Stimulated activated CD4-positive, alpha-beta T cell treated with anti-CD3 and anti-CD28 coated beads, Interleukin-15, amount 100 ng/mL, for 48 hours (primary cell): Measurements from ENCODE around the gene BTNL9.
"Not testable (repeated sequence)": the region's sequence is repeated elsewhere in the genome, so short reads cannot be mapped to it uniquely, and the experiment has no call there.

Experiments
- DNase-seq, 2 donors: peaks; one replicate each; pipeline ENCODE4 v3.0.0-alpha.2; 2020; ENCODE audit warnings: low read depth in 2 of 2

Gene BTNL9

GRCh38 chr5:181060924-181061323, 20.9 kb downstream of the BTNL9 start:
- no peak for DNase-seq

GRCh38 chr5:181061645-181062044, 21.6 kb downstream of the BTNL9 start:
- DNase-seq, result no peak

- no peak for DNase-seq
Measured at GRCh38 chr5:181062631-181063030, 22.6 kb downstream of the BTNL9 start.

GRCh38 chr5:181063514-181063913, 23.4 kb downstream of the BTNL9 start:
- no peak for DNase-seq

GRCh38 chr5:181064987-181065386, 24.9 kb downstream of the BTNL9 start:
- DNase-seq, result no peak

GRCh38 chr5:181069767-181070491, 29.9 kb downstream of the BTNL9 start:
- DNase-seq, result no peak

GRCh38 chr5:181070523-181070922, 30.5 kb downstream of the BTNL9 start:
- no peak for DNase-seq

GRCh38 chr5:181071257-181071656, 31.2 kb downstream of the BTNL9 start:
- DNase-seq, result no peak

- DNase-seq, result no peak
Measured at GRCh38 chr5:181076920-181077319, 36.9 kb downstream of the BTNL9 start.

- no peak for DNase-seq
Measured at GRCh38 chr5:181081989-181082388, 41.9 kb downstream of the BTNL9 start.

- no peak for DNase-seq
Measured at GRCh38 chr5:181084621-181085195, 44.6 kb downstream of the BTNL9 start.

GRCh38 chr5:181086026-181086883, 46.2 kb downstream of the BTNL9 start:
- no peak for DNase-seq

GRCh38 chr5:181086884-181087205, 46.8 kb downstream of the BTNL9 start:
- DNase-seq, result no peak

- DNase-seq, result no peak
Measured at GRCh38 chr5:181087309-181087708, 47.2 kb downstream of the BTNL9 start.

GRCh38 chr5:181088289-181088688, 48.2 kb downstream of the BTNL9 start:
- no peak for DNase-seq

GRCh38 chr5:181092428-181092827, 52.4 kb downstream of the BTNL9 start:
- no peak for DNase-seq

GRCh38 chr5:181095162-181095561, 55.1 kb downstream of the BTNL9 start:
- DNase-seq, result not testable (repeated sequence)

GRCh38 chr5:181096721-181097382, 56.8 kb downstream of the BTNL9 start:
- DNase-seq, result not testable (repeated sequence)

- not testable (repeated sequence) for DNase-seq
Measured at GRCh38 chr5:181097383-181097753, 57.3 kb downstream of the BTNL9 start.

- not testable (repeated sequence) for DNase-seq
Measured at GRCh38 chr5:181097759-181098491, 57.9 kb downstream of the BTNL9 start.

GRCh38 chr5:181098762-181099601, 58.9 kb downstream of the BTNL9 start:
- no peak for DNase-seq
